Duodenal mucosa (tissue), 2 donors: ENCODE results near the gene PRPF38A.

Source experiments
- H3K27ac ChIP-seq: one replicate; pipeline ENCODE4 v1.7.0; 2013; ENCODE audit warnings: low read depth, low read length
- H3K27me3 ChIP-seq, 2 donors: one replicate each; pipeline ENCODE4 v1.7.0; 2013; ENCODE audit warnings: low read length in 2 of 2, control low read depth in 1 of 2; ENCODE audit not compliant: insufficient read depth in 2 of 2, control insufficient read depth in 1 of 2
- H3K36me3 ChIP-seq, 2 donors: one replicate each; pipeline ENCODE4 v1.7.0; 2013; ENCODE audit warnings: low read length in 2 of 2, control low read depth in 1 of 2; ENCODE audit not compliant: insufficient read depth in 2 of 2, control insufficient read depth in 1 of 2
- H3K4me1 ChIP-seq, 2 donors: one replicate each; pipeline ENCODE4 v1.7.0; 2013; ENCODE audit warnings: low read length in 2 of 2, control low read depth in 1 of 2; ENCODE audit not compliant: insufficient read depth in 2 of 2, control insufficient read depth in 1 of 2
- H3K4me3 ChIP-seq, 2 donors: one replicate each; pipeline ENCODE4 v1.7.0; 2013; ENCODE audit warnings: low read length in 2 of 2, low read depth in 1 of 2
- H3K9ac ChIP-seq, 2 donors: one replicate each; pipeline ENCODE4 v1.7.0; 2013; ENCODE audit warnings: low read length in 2 of 2, low read depth in 1 of 2
- H3K9me3 ChIP-seq, 2 donors: one replicate each; pipeline ENCODE4 v1.7.0; 2013; ENCODE audit warnings: low read length in 2 of 2, control low read depth in 1 of 2; ENCODE audit not compliant: control insufficient read depth in 1 of 2

The PRPF38A gene

GRCh38 chr1:52400131-52400530 is 4.3 kb upstream of the PRPF38A start:
- no peaks in the 10 kb centered on the region for H3K9me3 ChIP-seq
- peaks cover 12 to 16% of the 10 kb centered on the region in 2 donors for H3K4me1 ChIP-seq
- peaks cover 0 to 6% of the 10 kb centered on the region in 2 donors for H3K36me3 ChIP-seq
- no peaks in the 10 kb centered on the region for H3K27me3 ChIP-seq
- H3K27ac ChIP-seq: no peak overlapping the region
- no peak overlapping the region for H3K4me3 ChIP-seq
- no peak overlapping the region for H3K9ac ChIP-seq

GRCh38 chr1:52402860-52403240 is 1.6 kb upstream of the PRPF38A start:
- H3K4me1 ChIP-seq: peaks cover 19 to 21% of the 10 kb centered on the region in 2 donors
- peaks cover 0 to 11% of the 10 kb centered on the region in 2 donors for H3K36me3 ChIP-seq
- no peak overlapping the region for H3K9ac ChIP-seq
- no peaks in the 10 kb centered on the region for H3K27me3 ChIP-seq
- H3K27ac ChIP-seq: no peak overlapping the region
- peak overlapping the region; percentile 93 to 98 for H3K4me3 ChIP-seq
- no peaks in the 10 kb centered on the region for H3K9me3 ChIP-seq

- Histone ChIP-seq H3K27ac (no peak overlapping the region), H3K9ac (peak overlapping the region; percentile 73 to 89), H3K4me3 (peak overlapping the region; percentile 93 to 98), H3K4me1 (peaks cover 19 to 21% of the 10 kb centered on the region in 2 donors), H3K9me3 (no peaks in the 10 kb centered on the region), H3K27me3 (no peaks in the 10 kb centered on the region), H3K36me3 (peaks cover 5 to 16% of the 10 kb centered on the region in 2 donors)
Observed at GRCh38 chr1:52403566-52404115, 761 bp upstream of the PRPF38A start.

GRCh38 chr1:52404975-52405338 is 555 bp downstream of the PRPF38A start:
- no peaks in the 10 kb centered on the region for H3K27me3 ChIP-seq
- peaks cover 19 to 21% of the 10 kb centered on the region in 2 donors for H3K4me1 ChIP-seq

GRCh38 chr1:52413410-52413989 is 9.1 kb downstream of the PRPF38A start:
- Histone ChIP-seq H3K36me3 (peaks cover 52 to 84% of the 10 kb centered on the region in 2 donors), H3K27me3 (no peaks in the 10 kb centered on the region), H3K4me3 (no peak overlapping the region), H3K27ac (no peak overlapping the region), H3K9me3 (no peaks in the 10 kb centered on the region), H3K9ac (no peak overlapping the region), H3K4me1 (no peaks in the 10 kb centered on the region)

More at GRCh38 chr1:52404975-52405338, 555 bp downstream of the PRPF38A start:
- Histone ChIP-seq H3K4me3 (peak overlapping the region; percentile 93 to 98), H3K9me3 (no peaks in the 10 kb centered on the region), H3K36me3 (peaks cover 12 to 28% of the 10 kb centered on the region in 2 donors), H3K27ac (peak overlapping the region; percentile 91), H3K9ac (peak overlapping the region; percentile 89 to 90)

- no peak overlapping the region for H3K27ac ChIP-seq
- peaks cover 48 to 75% of the 10 kb centered on the region in 2 donors for H3K36me3 ChIP-seq
Observed at GRCh38 chr1:52414942-52415341, 10.5 kb downstream of the PRPF38A start.

GRCh38 chr1:52416811-52417210 is 12.4 kb downstream of the PRPF38A start:
- H3K9me3 ChIP-seq: no peaks in the 10 kb centered on the region

More at GRCh38 chr1:52414942-52415341, 10.5 kb downstream of the PRPF38A start:
- Histone ChIP-seq H3K9ac (no peak overlapping the region), H3K4me3 (no peak overlapping the region), H3K9me3 (no peaks in the 10 kb centered on the region), H3K4me1 (no peaks in the 10 kb centered on the region), H3K27me3 (no peaks in the 10 kb centered on the region)

GRCh38 chr1:52420713-52421112 is 16.3 kb downstream of the PRPF38A start:
- H3K4me1 ChIP-seq: no peaks in the 10 kb centered on the region

More at GRCh38 chr1:52416811-52417210, 12.4 kb downstream of the PRPF38A start:
- H3K27me3 ChIP-seq: no peaks in the 10 kb centered on the region
- peaks cover 35 to 62% of the 10 kb centered on the region in 2 donors for H3K36me3 ChIP-seq
- H3K9ac ChIP-seq: no peak overlapping the region
- H3K27ac ChIP-seq: no peak overlapping the region
- no peaks in the 10 kb centered on the region for H3K4me1 ChIP-seq
- no peak overlapping the region for H3K4me3 ChIP-seq

GRCh38 chr1:52423055-52423454 is 18.7 kb downstream of the PRPF38A start:
- Histone ChIP-seq H3K36me3 (peaks cover 16 to 33% of the 10 kb centered on the region in 2 donors), H3K4me3 (no peak overlapping the region), H3K27ac (no peak overlapping the region), H3K27me3 (no peaks in the 10 kb centered on the region), H3K9ac (no peak overlapping the region), H3K9me3 (no peaks in the 10 kb centered on the region), H3K4me1 (no peaks in the 10 kb centered on the region)

More at GRCh38 chr1:52420713-52421112, 16.3 kb downstream of the PRPF38A start:
- Histone ChIP-seq H3K27ac (no peak overlapping the region), H3K9me3 (no peaks in the 10 kb centered on the region), H3K9ac (no peak overlapping the region), H3K27me3 (no peaks in the 10 kb centered on the region), H3K4me3 (no peak overlapping the region), H3K36me3 (peaks cover 15 to 46% of the 10 kb centered on the region in 2 donors)

GRCh38 chr1:52423771-52424170 is 19.4 kb downstream of the PRPF38A start:
- H3K36me3 ChIP-seq: peaks cover 12 to 27% of the 10 kb centered on the region in 2 donors

More at GRCh38 chr1:52423771-52424170, 19.4 kb downstream of the PRPF38A start:
- no peaks in the 10 kb centered on the region for H3K4me1 ChIP-seq
- no peak overlapping the region for H3K9ac ChIP-seq
- H3K27me3 ChIP-seq: no peaks in the 10 kb centered on the region
- H3K4me3 ChIP-seq: no peak overlapping the region
- no peaks in the 10 kb centered on the region for H3K9me3 ChIP-seq
- no peak overlapping the region for H3K27ac ChIP-seq
